Measurements from ENCODE around the gene MCM5. TPM values are rescaled to one million over a fixed set of nuclear protein-coding genes. Genes with fewer than 3 reads are reported as not detected.

The MCM5 gene
- total RNA-seq, 1 experiment from 2014 or later, result 112 TPM

GRCh38 chr22:35419756-35420155 lies 19.8 kb downstream of the MCM5 start:
- POLR2A ChIA-PET (ENCODE audit: unreplicated experiment), result no interaction called here
- H3K36me3 ChIP-seq (ENCODE audit: low read depth, low read length), result peaks cover 18% of the 10 kb centered on the region

GRCh38 chr22:35421121-35421520 lies 21.2 kb downstream of the MCM5 start:
- no peaks in the 10 kb centered on the region for H4K20me1 ChIP-seq (ENCODE audit: low read length)
- H3K27ac ChIP-seq (ENCODE audit: low read length), result no peak overlapping the region
- H3K36me3 ChIP-seq (ENCODE audit: low read depth, low read length), result peaks cover 18% of the 10 kb centered on the region
- intact Hi-C loops (cut with micrococcal nuclease), result no loop called here
- ChIA-PET CTCF (no interaction called here), POLR2A (ENCODE audit: unreplicated experiment) (no interaction called here)
- H3K4me3 ChIP-seq (ENCODE audit: low read length), result no peak overlapping the region
- no peaks in the 10 kb centered on the region for H3F3A ChIP-seq (ENCODE audit: low read length, unreplicated experiment)
- no peaks in the 10 kb centered on the region for H3K9me3 ChIP-seq (ENCODE audit: low read length)
- H3K27me3 ChIP-seq (ENCODE audit: low read length), result no peaks in the 10 kb centered on the region
- no peak for ATAC-seq
- no peaks in the 10 kb centered on the region for H3K9me2 ChIP-seq (replicated peaks; ENCODE audit: low read length)
- TF ChIP-seq EZH2phosphoT487 (IDR thresholded peaks at IDR 0.05; ENCODE audit: borderline replicate concordance, low read length) (no peak), EZH2 (IDR thresholded peaks at IDR 0.05; ENCODE audit: low read length, unreplicated experiment) (no peak), CTCF (conservative IDR thresholded peaks at IDR 0.05; ENCODE audit: low read depth, low read length) (no peak)
- no peak overlapping the region for H2AFZ ChIP-seq (ENCODE audit: low read length)
- no TSS peak for BruUV-seq (replicated peaks)
- H3K79me2 ChIP-seq (ENCODE audit: low read length), result no peaks in the 10 kb centered on the region
- peaks cover 23% of the 10 kb centered on the region for H3K4me1 ChIP-seq (ENCODE audit: insufficient read depth, low read length)
- no peak overlapping the region for H3K9ac ChIP-seq (ENCODE audit: low read length)
- H3K4me2 ChIP-seq (ENCODE audit: low read length), result no peak overlapping the region
- DNase-seq, result no peak

More at GRCh38 chr22:35419756-35420155, 19.8 kb downstream of the MCM5 start:
- Histone ChIP-seq H3K4me1 (ENCODE audit: insufficient read depth, low read length) (peaks cover 11% of the 10 kb centered on the region), H3K9me3 (ENCODE audit: low read length) (no peaks in the 10 kb centered on the region), H3K27me3 (ENCODE audit: low read length) (no peaks in the 10 kb centered on the region), H3K4me2 (ENCODE audit: low read length) (no peak overlapping the region), H4K20me1 (ENCODE audit: low read length) (no peaks in the 10 kb centered on the region), H3K79me2 (ENCODE audit: low read length) (no peaks in the 10 kb centered on the region), H3K9ac (ENCODE audit: low read length) (no peak overlapping the region), H2AFZ (ENCODE audit: low read length) (no peak overlapping the region), H3K4me3 (ENCODE audit: low read length) (no peak overlapping the region), H3F3A (ENCODE audit: low read length, unreplicated experiment) (no peaks in the 10 kb centered on the region), H3K27ac (ENCODE audit: low read length) (no peak overlapping the region), H3K9me2 (replicated peaks; ENCODE audit: low read length) (no peaks in the 10 kb centered on the region)
- DNase-seq (no peak), ATAC-seq (no peak)
- BruUV-seq (replicated peaks), result no TSS peak
- TF ChIP-seq EZH2phosphoT487 (IDR thresholded peaks at IDR 0.05; ENCODE audit: borderline replicate concordance, low read length) (no peak), EZH2 (IDR thresholded peaks at IDR 0.05; ENCODE audit: low read length, unreplicated experiment) (no peak), CTCF (conservative IDR thresholded peaks at IDR 0.05; ENCODE audit: low read depth, low read length) (no peak)
- intact Hi-C loops (cut with micrococcal nuclease), result no loop called here
- CTCF ChIA-PET, result no interaction called here

- Histone ChIP-seq H3K4me3 (ENCODE audit: low read length) (no peak overlapping the region), H3K9me2 (replicated peaks; ENCODE audit: low read length) (no peaks in the 10 kb centered on the region), H3K27me3 (ENCODE audit: low read length) (no peaks in the 10 kb centered on the region), H3K36me3 (ENCODE audit: low read depth, low read length) (peaks cover 14% of the 10 kb centered on the region), H3K27ac (ENCODE audit: low read length) (no peak overlapping the region), H3F3A (ENCODE audit: low read length, unreplicated experiment) (no peaks in the 10 kb centered on the region), H3K9me3 (ENCODE audit: low read length) (no peaks in the 10 kb centered on the region), H3K4me2 (ENCODE audit: low read length) (no peak overlapping the region), H4K20me1 (ENCODE audit: low read length) (no peaks in the 10 kb centered on the region), H3K79me2 (ENCODE audit: low read length) (no peaks in the 10 kb centered on the region), H2AFZ (ENCODE audit: low read length) (no peak overlapping the region), H3K9ac (ENCODE audit: low read length) (no peak overlapping the region), H3K4me1 (ENCODE audit: insufficient read depth, low read length) (peaks cover 33% of the 10 kb centered on the region)
- ATAC-seq, result no peak
- POLR2A ChIA-PET (ENCODE audit: unreplicated experiment), result no interaction called here
- no TSS peak for BruUV-seq (replicated peaks)
- no peak for TF ChIP-seq EZH2 (IDR thresholded peaks at IDR 0.05; ENCODE audit: low read length, unreplicated experiment)
- TF ChIP-seq EZH2phosphoT487 (IDR thresholded peaks at IDR 0.05; ENCODE audit: borderline replicate concordance, low read length), result no peak
- no peak for TF ChIP-seq CTCF (conservative IDR thresholded peaks at IDR 0.05; ENCODE audit: low read depth, low read length)
- intact Hi-C loops (cut with micrococcal nuclease), result no loop called here
- CTCF ChIA-PET, result no interaction called here
- DNase-seq, result no peak
Observed at GRCh38 chr22:35422145-35422544, 22.2 kb downstream of the MCM5 start.

Data from PC-3 (cell line).